SHP77 (cell line): Measurements from ENCODE around the gene NEK4.

Experiments used
- DNase-seq, 2 experiments: peaks; one replicate each; lab custom pipeline; 2025; lab: John Stamatoyannopoulos, UW

NEK4 gene

DNA sequence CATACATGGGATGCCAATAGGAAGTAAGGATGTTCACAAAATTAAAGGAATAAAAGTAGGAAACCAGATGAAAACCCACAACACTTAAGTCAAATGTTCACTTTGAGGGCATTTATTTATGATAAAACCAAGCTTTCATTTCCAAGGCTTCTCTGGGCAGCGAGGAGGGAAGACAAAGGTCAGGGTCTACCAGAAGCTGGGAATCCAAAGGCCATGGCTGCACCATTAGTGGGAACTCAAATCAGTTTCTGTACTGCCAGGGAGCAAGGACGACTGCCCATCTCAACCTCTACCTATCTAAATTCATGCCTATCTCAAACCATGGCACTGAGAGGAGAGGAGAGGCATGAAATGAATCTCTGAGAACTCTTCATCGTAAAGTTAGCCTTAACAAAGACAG is 107.6 kb downstream of the NEK4 start:
- DNase-seq = no peak

GRCh38 chr3:52660046-52660445 is 110.7 kb downstream of the NEK4 start:
- no peak for DNase-seq
